ENCODE measurements around the gene PCSK7. TPM values are rescaled to one million over a fixed set of nuclear protein-coding genes. Genes with fewer than 3 reads are reported as not detected.

The PCSK7 gene
- total RNA-seq, 2 donors from 2014 or later, result 25.9 to 86.0 TPM

GRCh38 chr11:117188620-117189081 lies 43.2 kb downstream of the PCSK7 start:
- Histone ChIP-seq H3K27ac (peak overlapping the region in 1 of 4 donors; percentile 81), H3K36me3 (replicated peaks in 1 of 2; ENCODE audit: insufficient read depth in 1 of 2, low read depth in 2 of 2) (peaks cover 0 to 27% of the 10 kb centered on the region in 2 donors), H3K9me3 (no peaks in the 10 kb centered on the region), H3K4me3 (no peak overlapping the region), H3K4me1 (peaks cover 43% of the 10 kb centered on the region), H3K27me3 (no peaks in the 10 kb centered on the region)
- 75 to 84% methylated on average over 9 to 20 of the region's 20 CpGs for WGBS, 2 donors
- intact Hi-C loops (cut with DNase I), result no loop called here
- peak in 2 of 4 donors; percentile 11 to 13 for DNase-seq
- no peak for ATAC-seq
- TF ChIP-seq CTCF (IDR thresholded peaks at IDR 0.05), result no peak
- TF ChIP-seq POLR2A (IDR thresholded peaks at IDR 0.05), result no peak

GRCh38 chr11:117187799-117188481 lies 43.9 kb downstream of the PCSK7 start:
- no peaks in the 10 kb centered on the region for H3K9me3 ChIP-seq
- 51 to 82% methylated on average over 16 of the region's 16 CpGs for WGBS, 2 donors
- DNase-seq, result peak in 3 of 4 donors; percentile 15 to 45 (median 43)
- TF ChIP-seq CTCF (IDR thresholded peaks at IDR 0.05) (no peak), POLR2A (IDR thresholded peaks at IDR 0.05) (no peak)
- peaks cover 0 to 25% of the 10 kb centered on the region in 2 donors for H3K36me3 ChIP-seq (replicated peaks in 1 of 2; ENCODE audit: insufficient read depth in 1 of 2, low read depth in 2 of 2)
- H3K27me3 ChIP-seq, result no peaks in the 10 kb centered on the region
- intact Hi-C loops (cut with DNase I), result no loop called here
- no peak for ATAC-seq
- H3K4me3 ChIP-seq, result no peak overlapping the region
- H3K4me1 ChIP-seq, result peaks cover 49% of the 10 kb centered on the region
- H3K27ac ChIP-seq, result peak overlapping the region in 3 of 4 donors; percentile 21 to 81 (median 22)

- Histone ChIP-seq H3K27me3 (no peaks in the 10 kb centered on the region), H3K4me1 (peaks cover 54% of the 10 kb centered on the region), H3K27ac (peak overlapping the region in 3 of 4 donors; percentile 19 to 81 (median 21)), H3K4me3 (no peak overlapping the region), H3K9me3 (no peaks in the 10 kb centered on the region), H3K36me3 (replicated peaks in 1 of 2; ENCODE audit: insufficient read depth in 1 of 2, low read depth in 2 of 2) (peaks cover 0 to 25% of the 10 kb centered on the region in 2 donors)
- 62 to 64% methylated on average over 9 to 13 of the region's 13 CpGs for WGBS, 2 donors
- intact Hi-C loops (cut with DNase I), result no loop called here
- TF ChIP-seq CTCF (IDR thresholded peaks at IDR 0.05), result no peak
- no peak for TF ChIP-seq POLR2A (IDR thresholded peaks at IDR 0.05)
- ATAC-seq, result no peak
- DNase-seq, result peak in 1 of 4 donors; percentile 2
Observed at GRCh38 chr11:117187428-117187798, 44.5 kb downstream of the PCSK7 start.

- Histone ChIP-seq H3K4me3 (no peak overlapping the region), H3K9me3 (no peaks in the 10 kb centered on the region), H3K27me3 (no peaks in the 10 kb centered on the region), H3K4me1 (peaks cover 57% of the 10 kb centered on the region), H3K36me3 (replicated peaks in 1 of 2; ENCODE audit: insufficient read depth in 1 of 2, low read depth in 2 of 2) (peaks cover 0 to 21% of the 10 kb centered on the region in 2 donors), H3K27ac (peak overlapping the region in 3 of 4 donors; percentile 19 to 81 (median 34))
- WGBS, 2 donors, result 38 to 74% methylated on average over 6 of the region's 6 CpGs
- intact Hi-C loops (cut with DNase I), result no loop called here
- no peak for ATAC-seq
- peak in 3 of 4 donors; percentile 2 to 11 (median 7) for DNase-seq
- TF ChIP-seq POLR2A (IDR thresholded peaks at IDR 0.05) (no peak), CTCF (IDR thresholded peaks at IDR 0.05) (no peak)
Observed at GRCh38 chr11:117187007-117187406, 44.9 kb downstream of the PCSK7 start.

GRCh38 chr11:117186431-117186761 lies 45.5 kb downstream of the PCSK7 start:
- 94% methylated on average over 4 of the region's 4 CpGs for WGBS, 2 donors
- peaks cover 63% of the 10 kb centered on the region for H3K4me1 ChIP-seq
- H3K27me3 ChIP-seq, result no peaks in the 10 kb centered on the region
- no peak for ATAC-seq
- peak overlapping the region in 2 of 4 donors; percentile 46 to 81 for H3K27ac ChIP-seq
- peak in 2 of 4 donors; percentile 3 to 10 for DNase-seq
- no peaks in the 10 kb centered on the region for H3K9me3 ChIP-seq
- TF ChIP-seq POLR2A (IDR thresholded peaks at IDR 0.05) (no peak), CTCF (IDR thresholded peaks at IDR 0.05) (no peak)
- no peak overlapping the region for H3K4me3 ChIP-seq
- intact Hi-C loops (cut with DNase I), result no loop called here
- peaks cover 0 to 18% of the 10 kb centered on the region in 2 donors for H3K36me3 ChIP-seq (replicated peaks in 1 of 2; ENCODE audit: insufficient read depth in 1 of 2, low read depth in 2 of 2)

All from body of pancreas (tissue), 4 donors.